Measurements from ENCODE around the gene ANKMY2. TPM values are rescaled to one million over a fixed set of nuclear protein-coding genes. Genes with fewer than 3 reads are reported as not detected.
"Not testable (repeated sequence)": the region's sequence is repeated elsewhere in the genome, so short reads cannot be mapped to it uniquely, and the experiment has no call there.

The ANKMY2 gene
- total RNA-seq, 1 experiment from 2014 or later, result 46.8 TPM

GRCh38 chr7:16626388-16626787 is 19.2 kb downstream of the ANKMY2 start:
- DNase-seq (ENCODE audit: low spot score), result no peak

- no peak for DNase-seq (ENCODE audit: low spot score)
These were observed 25.6 kb downstream of the ANKMY2 start for GRCh38 chr7:16619979-16620408.

GRCh38 chr7:16616542-16616941 is 29.0 kb downstream of the ANKMY2 start:
- DNase-seq (ENCODE audit: low spot score), result no peak

GRCh38 chr7:16616122-16616521 is 29.4 kb downstream of the ANKMY2 start:
- DNase-seq (ENCODE audit: low spot score), result no peak

GRCh38 chr7:16615228-16615627 is 30.3 kb downstream of the ANKMY2 start:
- no peak for DNase-seq (ENCODE audit: low spot score)

- no peak for DNase-seq (ENCODE audit: low spot score)
These were observed 33.8 kb downstream of the ANKMY2 start for GRCh38 chr7:16611711-16612110.

GRCh38 chr7:16609842-16610450 is 35.6 kb downstream of the ANKMY2 start:
- no peak for DNase-seq (ENCODE audit: low spot score)

GRCh38 chr7:16606704-16607103 is 38.9 kb downstream of the ANKMY2 start:
- no peak for DNase-seq (ENCODE audit: low spot score)

- no peak for DNase-seq (ENCODE audit: low spot score)
These were observed 41.5 kb downstream of the ANKMY2 start for GRCh38 chr7:16604054-16604453.

GRCh38 chr7:16603633-16604032 is 41.9 kb downstream of the ANKMY2 start:
- DNase-seq (ENCODE audit: low spot score), result no peak

- DNase-seq (ENCODE audit: low spot score), result no peak
These were observed 45.7 kb downstream of the ANKMY2 start for GRCh38 chr7:16599860-16600259.

- DNase-seq (ENCODE audit: low spot score), result no peak
These were observed 47.5 kb downstream of the ANKMY2 start for GRCh38 chr7:16598015-16598414.

GRCh38 chr7:16595596-16595995 is 50.0 kb downstream of the ANKMY2 start:
- not testable (repeated sequence) for DNase-seq (ENCODE audit: low spot score)

- no peak for DNase-seq (ENCODE audit: low spot score)
These were observed 50.9 kb downstream of the ANKMY2 start for GRCh38 chr7:16594676-16595075.

- DNase-seq (ENCODE audit: low spot score), result no peak
These were observed 51.5 kb downstream of the ANKMY2 start for GRCh38 chr7:16594061-16594460.

- DNase-seq (ENCODE audit: low spot score), result no peak
These were observed 53.2 kb downstream of the ANKMY2 start for GRCh38 chr7:16592395-16592794.

GRCh38 chr7:16590424-16590823 is 55.1 kb downstream of the ANKMY2 start:
- no peak for DNase-seq (ENCODE audit: low spot score)

- DNase-seq (ENCODE audit: low spot score), result no peak
These were observed 55.7 kb downstream of the ANKMY2 start for GRCh38 chr7:16589881-16590280.

GRCh38 chr7:16587790-16588189 is 57.8 kb downstream of the ANKMY2 start:
- DNase-seq (ENCODE audit: low spot score), result no peak

- no peak for DNase-seq (ENCODE audit: low spot score)
These were observed 58.4 kb downstream of the ANKMY2 start for GRCh38 chr7:16587129-16587528.

GRCh38 chr7:16586081-16586874 is 59.3 kb downstream of the ANKMY2 start:
- DNase-seq (ENCODE audit: low spot score), result no peak

- no peak for DNase-seq (ENCODE audit: low spot score)
These were observed 60.0 kb downstream of the ANKMY2 start for GRCh38 chr7:16585540-16585939.

- DNase-seq (ENCODE audit: low spot score), result no peak
These were observed 61.7 kb downstream of the ANKMY2 start for GRCh38 chr7:16583834-16584233.

Data from H4 (cell line).